ENCODE measurements around the gene KMO. TPM values are rescaled to one million over a fixed set of nuclear protein-coding genes. Genes with fewer than 3 reads are reported as not detected.
A peak's percentile ranks its signal among the peaks of the same experiment; 100 is the strongest.

Gene KMO
- total RNA-seq, 1 experiment from 2014 or later = 1.2 TPM

GRCh38 chr1:241612533-241613477, 80.6 kb downstream of the KMO start:
- ChIA-PET POLR2A (interaction anchor here (0.5 to 8.6 kb wide), 28 partner anchors 9 to 1215 kb away, joined by 3 to 126 read pairs (median 6); partner anchors contain the start of genes CHML, FH, KMO and OPN3), CTCF (interaction anchor here (0.6 to 9.1 kb wide), 27 partner anchors 11 to 842 kb away, joined by 3 to 173 read pairs (median 11); partner anchors contain the start of genes EXO1, FH and KMO)
- Mint-ChIP-seq H3K36me3 (ENCODE audit: insufficient read depth, unreplicated experiment) (peaks cover 29% of the 10 kb centered on the region), H3K9me3 (ENCODE audit: unreplicated experiment) (no peaks in the 10 kb centered on the region), H3K4me3 (ENCODE audit: unreplicated experiment) (peak overlapping the region; percentile 0), H3K27ac (ENCODE audit: low read depth, unreplicated experiment) (no peak overlapping the region), H3K4me1 (ENCODE audit: insufficient read depth, unreplicated experiment) (peaks cover 30% of the 10 kb centered on the region), H3K27me3 (ENCODE audit: insufficient read depth, unreplicated experiment) (no peaks in the 10 kb centered on the region)
- TF ChIP-seq, protein P1, sequence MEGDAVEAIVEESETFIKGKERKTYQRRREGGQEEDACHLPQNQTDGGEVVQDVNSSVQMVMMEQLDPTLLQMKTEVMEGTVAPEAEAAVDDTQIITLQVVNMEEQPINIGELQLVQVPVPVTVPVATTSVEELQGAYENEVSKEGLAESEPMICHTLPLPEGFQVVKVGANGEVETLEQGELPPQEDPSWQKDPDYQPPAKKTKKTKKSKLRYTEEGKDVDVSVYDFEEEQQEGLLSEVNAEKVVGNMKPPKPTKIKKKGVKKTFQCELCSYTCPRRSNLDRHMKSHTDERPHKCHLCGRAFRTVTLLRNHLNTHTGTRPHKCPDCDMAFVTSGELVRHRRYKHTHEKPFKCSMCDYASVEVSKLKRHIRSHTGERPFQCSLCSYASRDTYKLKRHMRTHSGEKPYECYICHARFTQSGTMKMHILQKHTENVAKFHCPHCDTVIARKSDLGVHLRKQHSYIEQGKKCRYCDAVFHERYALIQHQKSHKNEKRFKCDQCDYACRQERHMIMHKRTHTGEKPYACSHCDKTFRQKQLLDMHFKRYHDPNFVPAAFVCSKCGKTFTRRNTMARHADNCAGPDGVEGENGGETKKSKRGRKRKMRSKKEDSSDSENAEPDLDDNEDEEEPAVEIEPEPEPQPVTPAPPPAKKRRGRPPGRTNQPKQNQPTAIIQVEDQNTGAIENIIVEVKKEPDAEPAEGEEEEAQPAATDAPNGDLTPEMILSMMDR (IDR thresholded peaks at IDR 0.05; ENCODE audit: unreplicated experiment) = no peak
- DNase-seq (ENCODE audit: unreplicated experiment) = peak; percentile 89
- BruUV-seq (replicated peaks) = TSS peak; percentile 73
- intact Hi-C loops (cut with micrococcal nuclease) = loop anchor here (2.0 to 5.0 kb wide), 2 partner anchors 28 to 404 kb away; partner anchors contain the start of genes CHML and OPN3

DNA sequence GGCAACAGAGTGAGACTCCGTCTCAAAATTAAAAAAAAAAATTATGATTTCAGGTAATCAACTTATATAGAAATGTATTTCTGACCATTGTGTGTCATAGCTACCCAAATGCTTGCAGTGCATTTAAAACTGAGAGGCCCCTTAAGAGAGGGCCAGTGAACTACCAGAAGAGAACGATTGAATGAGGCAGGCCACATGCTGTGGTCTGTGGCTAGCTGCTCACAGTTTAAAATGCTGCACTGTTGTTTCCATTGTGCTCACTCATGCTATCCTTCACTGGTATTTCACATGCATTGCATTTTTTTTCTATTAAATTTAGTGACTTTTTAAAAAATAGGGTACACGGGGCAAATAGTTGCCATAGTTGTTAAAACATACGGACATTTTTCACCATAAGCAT, 82.0 kb downstream of the KMO start:
- no TSS peak for BruUV-seq (replicated peaks)
- H3K9me3 Mint-ChIP-seq (ENCODE audit: unreplicated experiment) = no peaks in the 10 kb centered on the region
- DNase-seq (ENCODE audit: unreplicated experiment) = no peak
- H3K27me3 Mint-ChIP-seq (ENCODE audit: insufficient read depth, unreplicated experiment) = no peaks in the 10 kb centered on the region
- intact Hi-C loops (cut with micrococcal nuclease) = loop anchor here (5.0 kb wide), 1 partner anchor 403 kb away; no protein-coding TSS in a partner anchor
- H3K4me3 Mint-ChIP-seq (ENCODE audit: unreplicated experiment) = no peak overlapping the region
- ChIA-PET POLR2A (interaction anchor here (0.6 to 5.8 kb wide), 12 partner anchors 13 to 1314 kb away, joined by 3 to 53 read pairs (median 6); partner anchors contain the start of genes FH and KMO), CTCF (interaction anchor here (0.7 to 7.3 kb wide), 8 partner anchors 9 to 1648 kb away, joined by 3 to 173 read pairs (median 6); partner anchors contain the start of gene EXO1)
- H3K36me3 Mint-ChIP-seq (ENCODE audit: insufficient read depth, unreplicated experiment) = peaks cover 30% of the 10 kb centered on the region
- peak overlapping the region; percentile 13 for H3K27ac Mint-ChIP-seq (ENCODE audit: low read depth, unreplicated experiment)
- H3K4me1 Mint-ChIP-seq (ENCODE audit: insufficient read depth, unreplicated experiment) = peaks cover 33% of the 10 kb centered on the region
- TF ChIP-seq, protein P1 (IDR thresholded peaks at IDR 0.05; ENCODE audit: unreplicated experiment) = no peak

DNA sequence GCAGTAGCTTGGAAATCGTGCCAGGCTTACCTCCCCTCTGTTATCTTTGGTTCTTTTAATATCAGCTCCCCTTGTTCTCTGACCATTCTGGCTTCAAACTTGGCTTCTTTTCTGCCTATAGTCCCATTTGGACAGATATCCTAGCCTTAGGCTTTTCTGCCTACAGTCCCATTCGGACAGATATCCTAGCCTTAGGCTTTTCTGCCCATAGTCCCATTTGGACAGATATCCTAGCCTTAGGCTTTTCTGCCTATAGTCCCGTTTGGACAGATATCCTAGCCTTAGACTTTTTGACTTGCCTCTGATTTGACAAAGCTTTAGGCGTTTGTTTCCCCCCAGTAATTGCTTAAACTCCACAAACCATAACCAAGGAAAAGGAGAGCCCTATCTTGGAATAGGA, 82.4 kb downstream of the KMO start:
- H3K9me3 Mint-ChIP-seq (ENCODE audit: unreplicated experiment) = no peaks in the 10 kb centered on the region
- ChIA-PET CTCF (interaction anchor here (0.5 to 7.3 kb wide), 9 partner anchors 9 to 1648 kb away, joined by 3 to 173 read pairs (median 5); partner anchors contain the start of gene EXO1), POLR2A (interaction anchor here (0.6 to 5.8 kb wide), 11 partner anchors 13 to 1707 kb away, joined by 3 to 53 read pairs (median 7); partner anchors contain the start of genes FH and KMO)
- intact Hi-C loops (cut with micrococcal nuclease) = loop anchor here (5.0 kb wide), 1 partner anchor 403 kb away; no protein-coding TSS in a partner anchor
- TF ChIP-seq, protein P1 (IDR thresholded peaks at IDR 0.05; ENCODE audit: unreplicated experiment) = no peak
- H3K27me3 Mint-ChIP-seq (ENCODE audit: insufficient read depth, unreplicated experiment) = no peaks in the 10 kb centered on the region
- peak overlapping the region; percentile 13 for H3K27ac Mint-ChIP-seq (ENCODE audit: low read depth, unreplicated experiment)
- no peak for DNase-seq (ENCODE audit: unreplicated experiment)
- no peak overlapping the region for H3K4me3 Mint-ChIP-seq (ENCODE audit: unreplicated experiment)
- H3K36me3 Mint-ChIP-seq (ENCODE audit: insufficient read depth, unreplicated experiment) = peaks cover 25% of the 10 kb centered on the region
- peaks cover 35% of the 10 kb centered on the region for H3K4me1 Mint-ChIP-seq (ENCODE audit: insufficient read depth, unreplicated experiment)
- BruUV-seq (replicated peaks) = no TSS peak

All from MCF 10A (cell line).